Astrocyte (in vitro differentiated cells and primary cell): ENCODE data around the gene FKBP11. TPM values are rescaled to one million over a fixed set of nuclear protein-coding genes. Genes with fewer than 3 reads are reported as not detected.

Source experiments
- DNase-seq: peaks from one replicate; pipeline ENCODE4 v3.0.0-alpha.2; 2010; ENCODE audit warnings: low read depth
- FAIRE-seq: peaks from 2 replicates; lab custom pipeline; 2011; peaks lifted over from hg19 to GRCh38; lab: Jason Lieb, UNC
- H2AFZ ChIP-seq: 2 replicates; pipeline ENCODE4 v1.6.0; 2012; ENCODE audit warnings: low read depth, low read length, inconsistent platforms
- H3K27ac ChIP-seq: 2 replicates; pipeline ENCODE4 v1.5.1; 2011; ENCODE audit warnings: low read depth, low read length, inconsistent platforms
- H3K27me3 ChIP-seq: 2 replicates; pipeline ENCODE4 v1.6.0; 2011; ENCODE audit warnings: low read length, inconsistent platforms; ENCODE audit not compliant: insufficient read depth
- H3K36me3 ChIP-seq: 2 replicates; pipeline ENCODE4 v1.5.1; 2011; ENCODE audit warnings: low read length, inconsistent platforms; ENCODE audit not compliant: insufficient read depth
- H3K4me1 ChIP-seq: 2 replicates; pipeline ENCODE4 v1.5.1; 2011; ENCODE audit warnings: low read length, inconsistent platforms; ENCODE audit not compliant: insufficient read depth
- H3K4me2 ChIP-seq: 2 replicates; pipeline ENCODE4 v1.6.0; 2012; ENCODE audit warnings: low read length, inconsistent platforms
- H3K4me3 ChIP-seq: 2 replicates; pipeline ENCODE4 v1.5.1; 2011; ENCODE audit warnings: low read depth, mild to moderate bottlenecking, low read length, inconsistent platforms; ENCODE audit not compliant: insufficient read depth
- H3K79me2 ChIP-seq: 2 replicates; pipeline ENCODE4 v1.6.0; 2012; ENCODE audit warnings: mild to moderate bottlenecking, low read length, inconsistent platforms; ENCODE audit not compliant: insufficient read depth
- H3K9ac ChIP-seq: 2 replicates; pipeline ENCODE4 v1.6.0; 2012; ENCODE audit warnings: mild to moderate bottlenecking, low read length, inconsistent platforms
- H3K9me3 ChIP-seq: 2 replicates; pipeline ENCODE4 v1.5.1; 2012; ENCODE audit warnings: low read depth, mild to moderate bottlenecking, low read length, inconsistent platforms; ENCODE audit not compliant: insufficient read depth
- H4K20me1 ChIP-seq: 2 replicates; pipeline ENCODE4 v1.6.0; 2012; ENCODE audit warnings: low read length, inconsistent platforms; ENCODE audit not compliant: insufficient read depth
- H3K27ac Mint-ChIP-seq: one replicate; pipeline ENCODE4 v1.8.0; 2021; ENCODE audit warnings: mild to moderate bottlenecking, mixed read lengths; ENCODE audit not compliant: unreplicated experiment
- H3K27me3 Mint-ChIP-seq: one replicate; pipeline ENCODE4 v1.8.0; 2021; ENCODE audit warnings: low read depth, mixed read lengths; ENCODE audit not compliant: unreplicated experiment
- H3K36me3 Mint-ChIP-seq: one replicate; pipeline ENCODE4 v1.8.0; 2021; ENCODE audit warnings: low read depth, mixed read lengths; ENCODE audit not compliant: unreplicated experiment
- H3K4me1 Mint-ChIP-seq: one replicate; pipeline ENCODE4 v1.8.0; 2021; ENCODE audit warnings: low read depth, mixed read lengths; ENCODE audit not compliant: unreplicated experiment
- H3K4me3 Mint-ChIP-seq: one replicate; pipeline ENCODE4 v1.8.0; 2021; ENCODE audit warnings: mild to moderate bottlenecking, moderate library complexity, mixed read lengths; ENCODE audit not compliant: unreplicated experiment
- H3K9me3 Mint-ChIP-seq: one replicate; pipeline ENCODE4 v1.8.0; 2021; ENCODE audit warnings: mild to moderate bottlenecking, mixed read lengths; ENCODE audit not compliant: unreplicated experiment
- CTCF ChIP-seq: IDR thresholded peaks from 2 replicates; pipeline ENCODE4 v1.5.1; 2011; ENCODE audit warnings: low read depth, mild to moderate bottlenecking, inconsistent platforms, low read length, moderate library complexity; ENCODE audit not compliant: insufficient read depth
- EZH2 ChIP-seq: IDR thresholded peaks from 2 replicates; pipeline ENCODE4 v1.6.1; 2012; ENCODE audit warnings: mild to moderate bottlenecking, low read length, inconsistent platforms; ENCODE audit not compliant: insufficient read depth
- total RNA-seq: library from RNA; stranded (reverse); gene quantifications from 2 replicates; pipeline ENCODE4 v1.2.1, GENCODE V29; 2021

The FKBP11 gene
- total RNA-seq, 1 donor from 2014 or later, result 51.2 TPM

GRCh38 chr12:48973531-48973930 is 48.2 kb upstream of the FKBP11 start:
- H3K4me2 ChIP-seq, result no peak overlapping the region
- no peaks in the 10 kb centered on the region for H3K9me3 ChIP-seq
- no peak for DNase-seq
- no peaks in the 10 kb centered on the region for H3K36me3 ChIP-seq
- H3K4me1 Mint-ChIP-seq, result peaks cover 12% of the 10 kb centered on the region
- peaks cover 48% of the 10 kb centered on the region for H3K4me1 ChIP-seq
- TF ChIP-seq CTCF, result no peak
- TF ChIP-seq EZH2, result no peak
- no peak overlapping the region for H3K4me3 Mint-ChIP-seq
- H3K9ac ChIP-seq, result no peak overlapping the region
- no peaks in the 10 kb centered on the region for H3K79me2 ChIP-seq
- H3K27ac Mint-ChIP-seq, result no peak overlapping the region
- H3K9me3 Mint-ChIP-seq, result peaks cover 6% of the 10 kb centered on the region
- H3K36me3 Mint-ChIP-seq, result no peaks in the 10 kb centered on the region
- H3K27me3 ChIP-seq, result peaks cover 81% of the 10 kb centered on the region
- no peak for FAIRE-seq
- no peak overlapping the region for H3K27ac ChIP-seq
- no peak overlapping the region for H3K4me3 ChIP-seq
- H4K20me1 ChIP-seq, result peaks cover 35% of the 10 kb centered on the region
- H2AFZ ChIP-seq, result no peak overlapping the region
- peaks cover 76% of the 10 kb centered on the region for H3K27me3 Mint-ChIP-seq

DNA sequence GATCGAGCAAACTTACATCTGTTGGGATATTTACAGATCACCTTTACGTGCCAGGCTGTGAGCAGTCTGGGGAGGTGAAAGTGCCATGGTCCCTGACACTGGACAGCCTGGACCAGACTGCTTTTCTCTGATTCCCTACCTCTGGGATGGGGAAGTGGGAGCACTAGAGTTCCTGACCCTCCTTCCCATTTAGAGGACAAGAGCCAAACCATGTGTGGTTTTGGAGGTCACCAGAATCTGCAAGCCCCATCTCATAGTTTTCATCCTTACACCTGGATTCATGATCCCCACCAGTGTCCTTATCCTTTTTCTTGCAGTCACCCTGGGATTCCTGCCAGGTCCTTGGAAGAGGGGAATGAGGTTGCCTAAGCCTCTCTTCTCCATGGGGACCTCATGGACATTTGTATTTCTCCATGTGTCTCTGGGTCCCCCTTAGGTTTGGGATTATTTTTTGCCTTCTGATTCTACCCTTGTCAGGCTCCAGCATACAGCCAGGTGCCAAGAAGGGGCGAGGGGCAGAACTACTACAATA is 47.7 kb upstream of the FKBP11 start:
- no peaks in the 10 kb centered on the region for H3K36me3 ChIP-seq

More for the DNA sequence above, 47.7 kb upstream of the FKBP11 start:
- H3K9me3 ChIP-seq, result no peaks in the 10 kb centered on the region
- Mint-ChIP-seq H3K36me3 (no peaks in the 10 kb centered on the region), H3K4me1 (peaks cover 12% of the 10 kb centered on the region), H3K27me3 (peaks cover 80% of the 10 kb centered on the region), H3K4me3 (peak overlapping the region; percentile 27), H3K9me3 (peaks cover 6% of the 10 kb centered on the region), H3K27ac (no peak overlapping the region)
- no peaks in the 10 kb centered on the region for H3K79me2 ChIP-seq
- peaks cover 44% of the 10 kb centered on the region for H3K4me1 ChIP-seq
- TF ChIP-seq CTCF, result no peak
- no peak for TF ChIP-seq EZH2
- peaks cover 81% of the 10 kb centered on the region for H3K27me3 ChIP-seq
- H3K9ac ChIP-seq, result no peak overlapping the region
- H3K4me2 ChIP-seq, result peak overlapping the region; percentile 18
- no peak overlapping the region for H3K4me3 ChIP-seq
- H4K20me1 ChIP-seq, result peaks cover 35% of the 10 kb centered on the region
- FAIRE-seq (no peak), DNase-seq (no peak)
- no peak overlapping the region for H2AFZ ChIP-seq
- no peak overlapping the region for H3K27ac ChIP-seq
